Tibial nerve (tissue), 4 donors: ENCODE measurements around the gene BRI3.

ENCODE experiments used
- CTCF ChIP-seq, 5 experiments: fragments of 200-600 bp in 3 of 5; fragments of 450-650 bp in 2 of 5; sonication (generic) in 3 of 5; IDR thresholded peaks; one replicate each; pipeline ENCODE4 v1.5.1; 2016 to 2019; ENCODE audit warnings: antibody characterized with exemption in 5 of 5, mild to moderate bottlenecking in 3 of 5, moderate library complexity in 2 of 5
- EP300 ChIP-seq, 2 donors: sonication (generic); formaldehyde crosslinking; IDR thresholded peaks; one replicate each; pipeline ENCODE4 v1.6.1; 2017; ENCODE audit warnings: antibody characterized with exemption in 2 of 2, mild to moderate bottlenecking in 1 of 2

GRCh38 chr7:98303906-98304305, 22.4 kb downstream of the BRI3 start:
- TF ChIP-seq EP300 (IDR thresholded peaks at IDR 0.05) (no peak), CTCF (IDR thresholded peaks at IDR 0.05) (no peak)
